Measurements from ENCODE around the gene COX7B2.

Gene COX7B2

DNA sequence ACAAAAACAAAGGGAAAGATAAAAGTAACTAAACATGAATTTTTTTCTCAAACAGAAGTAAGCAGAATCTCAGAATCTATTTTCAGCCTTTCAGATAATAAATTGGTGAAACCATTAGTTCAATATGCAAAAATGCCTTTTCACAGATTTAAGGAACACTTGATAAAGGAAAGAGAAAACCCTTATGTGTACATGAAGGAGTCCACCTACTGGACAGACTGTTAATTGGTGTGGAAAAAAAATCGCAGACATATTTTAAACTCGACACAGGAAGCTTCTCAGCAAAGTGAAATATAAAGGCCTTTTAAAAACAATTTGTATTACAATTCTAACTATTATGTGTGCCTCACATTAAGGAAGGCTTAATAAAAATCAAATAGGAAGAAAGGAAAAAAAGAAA lies 22.3 kb downstream of the COX7B2 start:
- DNase-seq, result no peak

DNA sequence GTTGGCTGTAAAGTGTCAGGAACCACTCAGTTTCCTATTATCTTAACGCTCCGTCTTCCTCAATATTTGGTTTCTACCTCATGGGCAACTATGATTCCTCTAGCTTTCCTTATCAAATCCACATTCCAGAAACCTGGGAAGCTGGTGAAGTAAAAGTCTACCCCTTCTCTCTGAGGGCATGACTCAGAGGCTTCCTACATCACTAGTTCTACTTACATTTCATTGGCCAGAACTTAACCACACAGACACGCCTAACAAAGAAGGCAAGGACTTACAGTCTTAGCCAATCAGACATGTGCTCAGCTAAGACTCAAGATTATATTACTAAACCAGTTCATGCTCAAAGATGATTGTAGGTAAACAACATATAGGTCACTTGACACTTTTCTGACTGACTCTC lies 30.4 kb downstream of the COX7B2 start:
- no peak for DNase-seq

DNA sequence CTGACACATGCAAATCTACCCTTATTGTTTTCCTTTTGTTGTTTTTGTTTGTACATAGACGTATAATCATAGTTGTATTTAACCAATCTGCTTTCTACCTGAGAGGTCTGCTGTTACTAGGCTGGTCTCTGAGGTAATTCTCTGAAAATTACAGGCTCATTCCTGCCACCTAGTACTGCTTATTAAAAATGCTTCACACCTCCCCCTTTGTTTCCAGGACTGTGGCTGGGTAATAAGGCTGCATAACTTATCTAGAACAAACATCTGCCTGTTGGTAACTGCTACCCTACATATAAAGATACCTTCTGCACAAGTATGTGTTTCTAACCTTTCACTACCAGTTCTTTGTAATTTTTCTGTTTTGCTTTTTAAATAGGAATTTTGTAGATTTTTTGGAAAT lies 34.2 kb downstream of the COX7B2 start:
- DNase-seq, result no peak

DNA sequence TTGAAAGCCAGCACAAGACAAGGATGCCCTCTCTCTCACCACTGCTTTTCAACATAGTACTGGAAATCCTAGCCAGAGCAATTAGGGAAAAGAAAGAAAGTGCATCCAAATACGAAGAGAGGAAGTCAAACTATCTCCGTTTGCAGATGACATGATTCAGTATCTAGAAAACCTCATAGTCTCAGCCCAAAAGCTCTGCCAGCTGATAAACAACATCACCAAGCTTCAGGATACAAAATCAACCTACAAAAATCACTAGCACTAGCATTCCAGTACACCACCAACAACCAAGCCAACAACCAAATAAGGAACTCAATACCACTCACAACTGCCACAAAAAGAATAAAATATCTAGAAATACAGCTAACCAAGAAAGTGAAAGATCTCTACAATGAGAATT lies 38.6 kb downstream of the COX7B2 start:
- no peak for DNase-seq

GRCh38 chr4:46856333-46856732 lies 52.7 kb downstream of the COX7B2 start:
- DNase-seq, result no peak

GRCh38 chr4:46852800-46853199 lies 56.2 kb downstream of the COX7B2 start:
- no peak for DNase-seq

DNA sequence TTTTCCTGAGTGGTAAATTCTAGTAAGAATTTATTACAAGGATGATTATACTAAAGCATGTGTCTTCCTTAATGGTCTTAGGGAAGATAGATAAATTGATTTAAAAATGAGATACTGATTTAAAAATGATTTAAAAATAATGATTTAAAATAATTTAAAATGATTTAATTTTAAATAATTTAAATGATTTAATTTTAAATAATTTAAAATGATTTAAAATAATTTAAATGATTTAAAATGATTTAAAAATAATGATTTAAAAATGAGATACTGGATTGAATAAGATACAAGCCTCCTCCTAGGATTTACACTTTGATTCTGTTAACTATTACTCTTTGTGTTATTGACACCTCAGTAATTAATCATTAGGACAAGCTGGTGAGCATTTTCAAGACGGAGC lies 59.0 kb downstream of the COX7B2 start:
- no peak for DNase-seq

- DNase-seq, result no peak
These were observed 64.6 kb downstream of the COX7B2 start for GRCh38 chr4:46844325-46844917.

DNA sequence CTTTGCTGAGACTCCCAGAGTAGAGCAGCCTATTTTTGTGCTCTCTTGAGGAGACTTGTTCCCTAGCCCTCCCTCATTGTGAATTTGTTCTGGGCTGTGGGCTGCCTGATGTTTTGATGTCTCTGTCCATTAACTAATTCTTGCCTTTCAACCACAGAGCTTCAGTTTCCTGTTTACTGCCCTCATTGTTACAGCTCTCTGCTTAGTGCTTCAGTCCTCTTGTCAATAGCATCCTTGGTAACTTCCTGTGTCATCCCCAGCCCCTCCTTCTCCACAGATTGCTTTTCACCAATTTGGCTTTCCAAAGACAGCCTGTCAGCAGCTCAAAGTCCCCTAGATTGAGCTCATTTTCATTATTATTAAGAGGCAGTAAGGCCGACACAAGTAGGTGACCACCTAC lies 69.9 kb downstream of the COX7B2 start:
- no peak for DNase-seq

DNA sequence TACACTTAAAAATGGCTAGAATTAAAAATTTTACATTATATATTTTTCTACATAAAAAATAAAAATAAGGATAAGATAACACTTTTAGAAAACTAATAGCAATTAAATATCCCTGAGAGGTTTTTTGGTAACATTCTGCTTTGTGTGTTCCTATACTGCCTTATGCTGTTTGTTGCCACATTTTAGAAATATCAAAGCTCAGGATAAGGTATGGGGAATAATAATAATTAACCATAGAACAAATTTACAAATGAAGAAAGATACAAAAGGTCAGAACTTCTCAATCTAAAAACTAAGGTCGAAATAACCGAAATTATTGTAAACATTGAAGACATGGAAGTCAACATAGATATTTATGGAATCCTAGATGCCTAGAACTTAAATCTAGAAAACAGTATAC lies 71.4 kb downstream of the COX7B2 start:
- DNase-seq, result no peak

DNA sequence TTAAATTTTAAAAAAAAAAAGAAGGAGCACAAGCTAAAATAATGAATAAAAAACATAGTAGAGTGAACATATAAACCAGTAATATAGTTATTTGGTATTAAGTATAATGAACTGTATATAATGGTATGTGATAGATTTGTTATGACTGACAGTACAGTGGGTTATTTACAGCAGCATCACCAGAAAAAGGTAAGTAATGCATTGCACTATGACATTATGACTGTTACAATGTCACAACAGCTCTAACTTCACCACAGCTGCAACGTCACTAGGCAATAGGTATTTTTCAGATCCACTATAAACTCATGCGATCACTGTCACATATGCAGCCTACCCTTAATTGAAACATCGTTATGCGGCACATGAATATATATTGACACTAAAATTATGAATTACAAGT lies 72.5 kb downstream of the COX7B2 start:
- no peak for DNase-seq

- no peak for DNase-seq
These were observed 78.0 kb downstream of the COX7B2 start for GRCh38 chr4:46830971-46831454.

- no peak for DNase-seq
These were observed 88.9 kb downstream of the COX7B2 start for GRCh38 chr4:46820154-46820553.

- DNase-seq, result no peak
These were observed 90.0 kb downstream of the COX7B2 start for GRCh38 chr4:46819095-46819494.

GRCh38 chr4:46818604-46819003 lies 90.4 kb downstream of the COX7B2 start:
- no peak for DNase-seq

- no peak for DNase-seq
These were observed 91.2 kb downstream of the COX7B2 start for GRCh38 chr4:46817806-46818205.

DNA sequence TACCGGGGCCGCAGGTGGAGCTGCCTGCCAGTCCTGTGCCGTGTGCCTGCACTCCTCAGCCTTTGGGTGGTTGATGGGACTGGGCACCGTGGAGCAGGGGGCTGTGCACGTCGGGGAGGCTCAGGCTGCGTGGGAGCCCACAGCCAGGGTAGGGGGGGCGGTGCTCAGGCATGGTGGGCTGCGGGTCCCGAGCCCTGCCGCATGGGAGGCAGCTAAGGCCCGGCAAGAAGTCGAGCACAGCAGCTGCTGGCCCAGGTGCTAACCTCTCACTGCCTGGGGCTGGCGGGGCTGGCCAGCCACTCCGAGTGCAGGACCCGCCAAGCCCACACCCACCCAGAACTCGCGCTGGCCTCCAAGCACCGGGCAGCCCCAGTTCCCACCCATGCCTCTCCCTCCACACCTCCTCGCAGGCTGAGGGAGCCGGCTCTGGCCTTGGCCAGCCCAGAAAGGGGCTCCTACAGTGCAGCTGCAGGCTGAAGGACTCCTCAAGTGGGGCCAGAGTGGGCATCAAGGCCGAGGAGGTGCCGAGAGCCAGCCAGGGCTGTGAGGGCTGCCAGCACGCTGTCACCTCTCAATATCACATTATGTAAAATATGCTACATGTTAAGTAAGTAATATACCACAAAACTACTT lies 104.1 kb downstream of the COX7B2 start:
- no peak for DNase-seq

DNA sequence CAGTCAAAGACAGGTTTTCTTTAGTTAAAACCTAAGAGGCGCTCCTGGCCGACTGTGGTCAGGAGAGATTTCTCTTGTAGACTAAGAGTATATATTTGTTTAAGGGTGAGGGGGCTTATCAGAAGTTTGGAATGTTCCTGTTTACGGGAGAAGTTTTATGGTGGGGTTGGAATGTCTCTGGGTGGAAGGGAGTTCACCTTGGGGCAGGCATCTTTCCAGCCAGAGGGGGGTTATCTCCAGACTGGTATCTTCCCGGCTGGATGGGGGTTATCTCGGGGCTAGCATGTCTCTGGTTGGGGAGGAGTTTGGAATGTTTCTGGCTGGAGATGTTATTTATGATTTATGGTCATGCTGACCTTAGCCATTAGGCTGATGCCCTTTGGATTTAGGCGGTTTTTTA lies 116.0 kb downstream of the COX7B2 start:
- no peak for DNase-seq

- DNase-seq, result no peak
These were observed 127.5 kb downstream of the COX7B2 start for GRCh38 chr4:46781434-46782092.

GRCh38 chr4:46765465-46765864 lies 143.6 kb downstream of the COX7B2 start:
- DNase-seq, result no peak

- no peak for DNase-seq
These were observed 179.0 kb downstream of the COX7B2 start for GRCh38 chr4:46730075-46730474.

DNA sequence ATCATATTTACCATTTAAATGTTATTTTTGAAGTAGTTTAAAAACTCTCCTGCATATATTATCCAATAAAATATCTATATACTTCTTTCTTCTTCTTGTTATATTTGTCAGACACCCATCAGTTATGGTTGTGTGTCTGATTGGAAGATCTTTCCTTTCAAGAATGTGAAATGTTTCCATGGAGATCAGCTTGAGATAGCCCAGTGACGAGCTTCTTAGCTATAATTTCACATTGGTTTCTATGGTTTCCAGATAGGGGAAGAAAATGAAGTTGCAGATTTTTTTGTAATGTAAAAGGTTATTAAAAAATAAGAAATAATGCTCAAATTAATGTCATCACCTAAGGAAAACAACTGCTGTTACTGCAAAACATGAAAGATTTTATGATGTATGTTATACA lies 189.0 kb downstream of the COX7B2 start:
- DNase-seq, result no peak

DNA sequence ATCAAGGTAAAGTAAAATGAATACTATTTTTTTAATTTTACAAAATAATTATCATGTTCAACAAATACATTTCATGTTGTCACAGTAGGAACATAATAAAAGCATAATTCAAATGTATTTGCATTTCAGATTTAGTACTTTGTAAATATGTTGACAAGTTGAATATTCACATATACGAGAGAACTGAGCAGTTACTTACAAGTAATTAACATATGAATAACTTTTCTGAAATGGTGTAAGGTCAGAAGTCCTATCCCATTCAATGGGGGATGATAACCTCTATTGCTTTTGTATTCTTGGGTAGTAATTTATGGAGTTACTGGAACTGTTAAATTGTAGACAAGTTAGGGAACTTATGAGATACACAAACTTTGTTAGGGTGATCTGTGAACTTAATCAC lies 191.1 kb downstream of the COX7B2 start:
- no peak for DNase-seq

GRCh38 chr4:46715468-46715867 lies 193.6 kb downstream of the COX7B2 start:
- DNase-seq, result no peak

DNA sequence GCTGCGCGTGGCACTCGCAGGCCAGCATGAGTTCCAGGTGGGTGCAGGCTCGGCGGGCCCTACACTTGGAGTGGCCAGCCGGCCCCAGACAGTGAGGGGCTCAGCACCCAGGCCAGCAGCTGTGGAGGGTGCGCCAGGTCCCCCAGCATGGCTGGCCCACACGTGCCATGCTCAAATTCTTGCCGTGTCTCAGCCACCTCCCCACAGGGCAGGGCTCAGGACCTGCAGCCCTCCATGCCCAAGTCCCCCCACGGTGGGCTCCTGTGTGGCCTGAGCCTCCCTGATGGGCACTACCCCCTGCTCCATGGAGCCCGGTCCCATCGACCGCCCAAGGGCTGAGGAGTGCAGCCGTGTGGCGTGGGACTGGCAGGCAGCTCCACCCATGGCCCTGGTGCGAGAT lies 210.2 kb downstream of the COX7B2 start:
- no peak for DNase-seq

All from NCI-H187 (cell line).